ENCODE measurements around the gene SDK2. TPM values are rescaled to one million over a fixed set of nuclear protein-coding genes. Genes with fewer than 3 reads are reported as not detected.

The SDK2 gene, protein sequence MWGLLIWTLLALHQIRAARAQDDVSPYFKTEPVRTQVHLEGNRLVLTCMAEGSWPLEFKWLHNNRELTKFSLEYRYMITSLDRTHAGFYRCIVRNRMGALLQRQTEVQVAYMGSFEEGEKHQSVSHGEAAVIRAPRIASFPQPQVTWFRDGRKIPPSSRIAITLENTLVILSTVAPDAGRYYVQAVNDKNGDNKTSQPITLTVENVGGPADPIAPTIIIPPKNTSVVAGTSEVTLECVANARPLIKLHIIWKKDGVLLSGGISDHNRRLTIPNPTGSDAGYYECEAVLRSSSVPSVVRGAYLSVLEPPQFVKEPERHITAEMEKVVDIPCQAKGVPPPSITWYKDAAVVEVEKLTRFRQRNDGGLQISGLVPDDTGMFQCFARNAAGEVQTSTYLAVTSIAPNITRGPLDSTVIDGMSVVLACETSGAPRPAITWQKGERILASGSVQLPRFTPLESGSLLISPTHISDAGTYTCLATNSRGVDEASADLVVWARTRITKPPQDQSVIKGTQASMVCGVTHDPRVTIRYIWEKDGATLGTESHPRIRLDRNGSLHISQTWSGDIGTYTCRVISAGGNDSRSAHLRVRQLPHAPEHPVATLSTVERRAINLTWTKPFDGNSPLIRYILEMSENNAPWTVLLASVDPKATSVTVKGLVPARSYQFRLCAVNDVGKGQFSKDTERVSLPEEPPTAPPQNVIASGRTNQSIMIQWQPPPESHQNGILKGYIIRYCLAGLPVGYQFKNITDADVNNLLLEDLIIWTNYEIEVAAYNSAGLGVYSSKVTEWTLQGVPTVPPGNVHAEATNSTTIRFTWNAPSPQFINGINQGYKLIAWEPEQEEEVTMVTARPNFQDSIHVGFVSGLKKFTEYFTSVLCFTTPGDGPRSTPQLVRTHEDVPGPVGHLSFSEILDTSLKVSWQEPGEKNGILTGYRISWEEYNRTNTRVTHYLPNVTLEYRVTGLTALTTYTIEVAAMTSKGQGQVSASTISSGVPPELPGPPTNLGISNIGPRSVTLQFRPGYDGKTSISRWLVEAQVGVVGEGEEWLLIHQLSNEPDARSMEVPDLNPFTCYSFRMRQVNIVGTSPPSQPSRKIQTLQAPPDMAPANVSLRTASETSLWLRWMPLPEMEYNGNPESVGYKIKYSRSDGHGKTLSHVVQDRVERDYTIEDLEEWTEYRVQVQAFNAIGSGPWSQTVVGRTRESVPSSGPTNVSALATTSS (N-terminal part only)
- 1 to 10 TPM; 1.5 to 4.0 (median 2.6) TPM for total RNA-seq
- 1 to 10 TPM in 1 of 2 donors, under 1 TPM in 1; 0.84 to 2.6 TPM for polyA plus RNA-seq
- long read RNA-seq, donor 1, partial matches to known transcripts, result 0 of 1 reads
- long read RNA-seq, donor 1, other reads (novel, unspliced or antisense), result 1 of 1 reads
- long read RNA-seq, donor 2, partial matches to known transcripts, result 1 of 1 reads
- long read RNA-seq, donor 2, other reads (novel, unspliced or antisense), result 0 of 1 reads
- long read RNA-seq, donor 3, partial matches to known transcripts, result 1 of 2 reads
- long read RNA-seq, donor 3, other reads (novel, unspliced or antisense), result 1 of 2 reads

DNA sequence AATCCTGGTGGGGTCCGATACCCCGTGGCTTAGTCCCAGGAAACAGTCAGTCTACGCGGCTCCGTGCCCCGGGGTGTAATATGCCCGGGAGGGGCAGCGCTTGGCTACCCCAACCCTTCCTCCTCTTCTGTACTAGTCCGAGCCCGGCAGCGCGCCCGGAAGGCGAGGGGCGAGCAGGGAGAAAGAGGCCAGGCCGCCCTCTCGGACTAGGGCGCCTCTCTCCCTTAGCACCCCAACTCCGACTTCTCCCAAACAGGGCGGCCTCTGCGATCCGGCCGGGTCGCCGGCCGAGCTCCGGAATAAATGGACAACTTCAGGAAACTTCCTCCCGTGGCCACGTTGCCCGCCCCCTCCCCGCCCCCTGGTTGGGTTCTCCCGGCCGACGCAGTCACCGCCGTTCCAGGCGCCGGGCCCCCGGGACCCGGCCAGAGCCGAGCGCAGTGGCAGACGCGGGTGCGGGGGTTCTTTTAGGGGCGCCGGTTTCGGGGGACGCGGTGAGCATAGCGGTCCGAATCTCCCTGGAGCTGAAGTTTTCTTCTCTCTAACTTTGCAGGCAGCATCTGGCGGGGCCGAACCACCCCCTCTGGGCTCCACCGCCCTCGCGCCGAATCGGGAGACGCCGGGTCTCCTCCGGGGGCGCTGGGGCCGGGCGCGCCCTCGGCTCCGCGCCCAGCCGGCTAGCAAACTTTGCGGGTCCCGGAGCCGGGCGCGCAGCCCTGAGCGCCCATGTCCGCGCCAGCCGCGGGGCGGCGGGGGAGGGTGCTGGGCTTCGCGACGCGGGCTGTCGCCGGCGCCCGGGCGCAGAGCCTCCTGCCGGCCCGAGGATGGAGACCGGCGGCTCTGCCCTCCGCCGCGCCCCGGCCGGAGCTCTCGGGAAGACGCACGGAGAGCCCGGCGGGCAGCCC lies at the start of gene SDK2:
TSS of gene SDK2 (minus strand) at position 301 of the 905 bp plus-strand sequence. CDS start 357 bp downstream, outside the sequence.
- peak within 1 kb of the TSS in 5 of 12 donors; percentile 2 to 50 (median 45) for H3K27ac ChIP-seq
- peak within 1 kb of the TSS; percentile 37 to 68 (median 56) for H3K4me3 ChIP-seq
- intact Hi-C loops (cut with DNase I), result loop anchor here (1.0 to 10.0 kb wide), 13 partner anchors 47 to 530 kb away; no protein-coding TSS in a partner anchor
- WGBS, 4 donors, result 0 to 1% (median 1%) methylated on average over 10 to 105 of the region's 105 CpGs
- H3K9me3 ChIP-seq, result no peaks in the 10 kb centered on the region
- peaks cover 0 to 30% (median 15%) of the 10 kb centered on the region in 12 donors for H3K4me1 ChIP-seq
- H3K36me3 ChIP-seq, result no peaks in the 10 kb centered on the region
- DNase-seq (peak in 1 of 5 donors; percentile 48), ATAC-seq (peak in 2 of 4 donors; percentile 10 to 43)
- TF ChIP-seq, protein P1, sequence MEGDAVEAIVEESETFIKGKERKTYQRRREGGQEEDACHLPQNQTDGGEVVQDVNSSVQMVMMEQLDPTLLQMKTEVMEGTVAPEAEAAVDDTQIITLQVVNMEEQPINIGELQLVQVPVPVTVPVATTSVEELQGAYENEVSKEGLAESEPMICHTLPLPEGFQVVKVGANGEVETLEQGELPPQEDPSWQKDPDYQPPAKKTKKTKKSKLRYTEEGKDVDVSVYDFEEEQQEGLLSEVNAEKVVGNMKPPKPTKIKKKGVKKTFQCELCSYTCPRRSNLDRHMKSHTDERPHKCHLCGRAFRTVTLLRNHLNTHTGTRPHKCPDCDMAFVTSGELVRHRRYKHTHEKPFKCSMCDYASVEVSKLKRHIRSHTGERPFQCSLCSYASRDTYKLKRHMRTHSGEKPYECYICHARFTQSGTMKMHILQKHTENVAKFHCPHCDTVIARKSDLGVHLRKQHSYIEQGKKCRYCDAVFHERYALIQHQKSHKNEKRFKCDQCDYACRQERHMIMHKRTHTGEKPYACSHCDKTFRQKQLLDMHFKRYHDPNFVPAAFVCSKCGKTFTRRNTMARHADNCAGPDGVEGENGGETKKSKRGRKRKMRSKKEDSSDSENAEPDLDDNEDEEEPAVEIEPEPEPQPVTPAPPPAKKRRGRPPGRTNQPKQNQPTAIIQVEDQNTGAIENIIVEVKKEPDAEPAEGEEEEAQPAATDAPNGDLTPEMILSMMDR (IDR thresholded peaks at IDR 0.05), result no peak
- no peak for TF ChIP-seq POLR2A (IDR thresholded peaks at IDR 0.05)
- peaks cover 0 to 68% (median 13%) of the 10 kb centered on the region in 9 donors for H3K27me3 ChIP-seq

DNA sequence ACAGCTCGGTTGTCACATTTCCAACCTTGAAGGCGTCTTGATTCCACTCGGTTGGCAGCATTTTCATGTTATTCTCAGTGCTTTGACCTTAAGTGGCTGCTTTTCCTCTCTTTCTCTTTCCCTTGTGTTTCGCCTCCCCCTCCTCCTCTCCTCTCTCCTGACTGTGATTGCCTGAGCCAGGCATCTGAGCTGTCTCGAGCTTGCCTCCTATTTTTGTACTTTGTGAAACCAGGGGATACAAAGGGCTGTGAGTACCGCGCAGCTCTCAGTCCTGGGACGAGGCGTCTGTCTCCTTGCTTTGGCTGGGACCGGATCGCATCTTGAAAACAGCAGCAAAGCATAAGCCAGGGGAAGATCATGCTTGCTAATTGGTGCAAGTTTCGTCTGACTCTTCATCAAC lies 48.8 kb upstream of the SDK2 start:
- intact Hi-C loops (cut with DNase I), result no loop called here
- ATAC-seq (no peak), DNase-seq (no peak)
- H3K36me3 ChIP-seq, result no peaks in the 10 kb centered on the region
- no peaks in the 10 kb centered on the region for H3K9me3 ChIP-seq
- no peaks in the 10 kb centered on the region for H3K4me1 ChIP-seq
- H3K27me3 ChIP-seq, result peaks cover 0 to 5% (median 0%) of the 10 kb centered on the region in 9 donors
- WGBS, 4 donors, result 71 to 75% (median 72%) methylated on average over 12 of the region's 12 CpGs
- H3K27ac ChIP-seq, result no peak overlapping the region
- H3K4me3 ChIP-seq, result no peak overlapping the region
- TF ChIP-seq, protein P1 (IDR thresholded peaks at IDR 0.05), result no peak
- TF ChIP-seq POLR2A (IDR thresholded peaks at IDR 0.05), result no peak

DNA sequence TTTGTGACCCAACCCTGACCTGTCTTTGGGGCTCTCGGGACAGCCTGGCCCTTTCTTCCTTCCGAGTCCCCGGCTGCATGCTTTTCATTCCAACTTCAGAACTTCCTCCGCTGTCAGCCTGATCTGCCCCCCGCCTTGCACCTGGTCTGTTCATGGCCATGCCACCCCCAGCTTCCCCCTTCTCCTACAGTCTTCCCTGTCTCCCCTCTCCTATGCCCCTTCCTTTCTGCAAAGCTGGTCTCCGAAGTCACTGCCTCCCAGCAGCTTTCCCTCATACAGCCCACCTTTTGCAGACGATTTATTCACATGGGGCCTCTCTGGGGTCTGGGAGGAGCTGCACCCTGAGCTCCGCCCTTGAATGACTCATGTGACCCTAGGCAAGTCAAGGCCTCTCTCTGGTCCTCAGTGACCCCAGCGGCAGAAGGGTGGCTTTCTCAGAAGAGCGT lies 47.1 kb upstream of the SDK2 start:
- no peaks in the 10 kb centered on the region for H3K36me3 ChIP-seq
- no peak overlapping the region for H3K4me3 ChIP-seq
- no peaks in the 10 kb centered on the region for H3K9me3 ChIP-seq
- TF ChIP-seq POLR2A (IDR thresholded peaks at IDR 0.05), result no peak
- TF ChIP-seq, protein P1 (IDR thresholded peaks at IDR 0.05), result no peak
- 53 to 70% (median 61%) methylated on average over 10 of the region's 10 CpGs for WGBS, 4 donors
- ATAC-seq, result no peak
- no peak for DNase-seq
- peaks cover 0 to 5% (median 0%) of the 10 kb centered on the region in 9 donors for H3K27me3 ChIP-seq
- H3K4me1 ChIP-seq, result no peaks in the 10 kb centered on the region
- H3K27ac ChIP-seq, result no peak overlapping the region
- intact Hi-C loops (cut with DNase I), result no loop called here
